ENCODE measurements around the gene PUM1. TPM values are rescaled to one million over a fixed set of nuclear protein-coding genes. Genes with fewer than 3 reads are reported as not detected.

The PUM1 gene, protein sequence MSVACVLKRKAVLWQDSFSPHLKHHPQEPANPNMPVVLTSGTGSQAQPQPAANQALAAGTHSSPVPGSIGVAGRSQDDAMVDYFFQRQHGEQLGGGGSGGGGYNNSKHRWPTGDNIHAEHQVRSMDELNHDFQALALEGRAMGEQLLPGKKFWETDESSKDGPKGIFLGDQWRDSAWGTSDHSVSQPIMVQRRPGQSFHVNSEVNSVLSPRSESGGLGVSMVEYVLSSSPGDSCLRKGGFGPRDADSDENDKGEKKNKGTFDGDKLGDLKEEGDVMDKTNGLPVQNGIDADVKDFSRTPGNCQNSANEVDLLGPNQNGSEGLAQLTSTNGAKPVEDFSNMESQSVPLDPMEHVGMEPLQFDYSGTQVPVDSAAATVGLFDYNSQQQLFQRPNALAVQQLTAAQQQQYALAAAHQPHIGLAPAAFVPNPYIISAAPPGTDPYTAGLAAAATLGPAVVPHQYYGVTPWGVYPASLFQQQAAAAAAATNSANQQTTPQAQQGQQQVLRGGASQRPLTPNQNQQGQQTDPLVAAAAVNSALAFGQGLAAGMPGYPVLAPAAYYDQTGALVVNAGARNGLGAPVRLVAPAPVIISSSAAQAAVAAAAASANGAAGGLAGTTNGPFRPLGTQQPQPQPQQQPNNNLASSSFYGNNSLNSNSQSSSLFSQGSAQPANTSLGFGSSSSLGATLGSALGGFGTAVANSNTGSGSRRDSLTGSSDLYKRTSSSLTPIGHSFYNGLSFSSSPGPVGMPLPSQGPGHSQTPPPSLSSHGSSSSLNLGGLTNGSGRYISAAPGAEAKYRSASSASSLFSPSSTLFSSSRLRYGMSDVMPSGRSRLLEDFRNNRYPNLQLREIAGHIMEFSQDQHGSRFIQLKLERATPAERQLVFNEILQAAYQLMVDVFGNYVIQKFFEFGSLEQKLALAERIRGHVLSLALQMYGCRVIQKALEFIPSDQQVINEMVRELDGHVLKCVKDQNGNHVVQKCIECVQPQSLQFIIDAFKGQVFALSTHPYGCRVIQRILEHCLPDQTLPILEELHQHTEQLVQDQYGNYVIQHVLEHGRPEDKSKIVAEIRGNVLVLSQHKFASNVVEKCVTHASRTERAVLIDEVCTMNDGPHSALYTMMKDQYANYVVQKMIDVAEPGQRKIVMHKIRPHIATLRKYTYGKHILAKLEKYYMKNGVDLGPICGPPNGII
- total RNA-seq: 100 to 1,000 TPM in 1 of 2 experiments, 10 to 100 TPM in 1; 99.3 to 102 TPM

DNA sequence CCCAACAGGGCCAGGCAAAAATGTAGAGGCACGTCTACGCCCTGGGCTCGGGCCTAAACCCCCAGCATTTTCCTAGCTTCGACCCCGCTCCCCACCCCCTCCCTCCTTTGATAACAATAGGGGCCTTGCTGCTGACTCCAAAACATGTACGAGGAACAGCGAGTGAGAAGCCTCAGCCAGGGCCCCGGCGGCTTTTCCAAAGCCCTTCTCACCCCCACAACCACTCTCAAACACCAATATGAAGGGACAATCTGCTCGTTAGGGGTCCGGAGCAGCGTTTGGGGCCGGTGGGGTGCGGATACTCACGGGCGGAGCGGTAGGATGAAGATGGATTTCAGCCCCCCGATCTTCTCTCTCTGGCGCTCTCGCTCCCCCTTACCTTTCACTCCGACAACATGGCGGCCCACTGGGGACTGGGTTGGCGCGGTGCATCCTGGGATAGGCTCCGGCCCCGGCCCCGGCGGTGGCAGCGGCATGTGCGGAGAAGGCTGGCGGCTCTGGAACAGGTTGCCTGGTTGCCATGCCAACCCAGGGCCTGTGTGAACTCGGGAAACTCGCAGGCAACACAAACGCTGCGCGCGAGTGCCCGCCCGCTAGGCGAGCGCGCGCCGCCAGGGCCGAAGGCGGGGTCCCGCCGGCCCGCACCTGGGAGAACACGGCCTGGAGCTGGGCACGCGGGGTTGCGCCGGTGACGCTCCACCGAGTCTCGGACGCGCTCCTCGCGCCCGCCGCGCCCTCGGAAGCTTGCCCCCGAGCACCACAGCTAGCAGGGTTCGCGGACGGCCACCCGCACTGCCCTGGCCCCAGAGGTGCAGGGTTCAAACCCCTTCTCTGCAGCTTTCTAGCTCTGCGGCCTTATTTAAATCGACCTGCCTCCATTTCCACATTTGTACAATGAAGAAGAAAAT lies at the start of gene PUM1:
TSS of gene PUM1 (minus strand) at position 408 of the 908 bp plus-strand sequence. CDS start 6,151 bp downstream, outside the sequence.
- Mint-ChIP-seq H3K27ac (peak within 1 kb of the TSS; percentile 99), H3K36me3 (ENCODE audit: low read depth) (peaks cover 11% of the 10 kb centered on the region)

DNA sequence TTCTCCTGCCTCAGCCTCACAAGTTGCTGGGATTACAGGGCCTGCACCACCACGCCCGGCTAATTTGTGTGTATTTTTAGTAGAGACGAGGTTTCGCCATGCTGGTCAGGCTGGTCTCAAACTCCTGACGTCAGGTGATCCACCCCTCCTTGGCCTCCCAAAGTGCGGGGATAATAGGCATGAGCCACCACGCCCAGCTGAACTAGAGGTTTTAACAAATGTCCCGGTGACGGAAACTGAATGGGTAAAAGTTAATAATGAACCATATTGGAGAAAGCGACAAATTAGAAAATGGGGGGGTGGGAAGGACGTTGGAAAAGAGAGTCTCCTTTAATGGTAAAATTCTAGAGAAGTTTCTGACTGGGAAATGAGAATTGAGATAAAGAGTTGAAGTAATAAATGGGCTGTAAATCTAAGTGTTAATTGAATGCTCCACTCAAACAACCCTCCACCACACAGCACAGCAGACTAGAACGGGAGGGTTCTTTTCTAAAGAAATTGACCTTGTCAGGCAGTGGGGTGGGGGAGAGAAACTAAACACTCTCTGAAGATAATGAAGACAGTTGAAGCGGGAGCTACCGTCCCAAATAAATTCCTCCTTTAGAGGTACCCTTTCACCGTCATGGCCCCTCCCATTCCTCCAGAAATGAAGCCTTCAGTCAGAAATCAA lies 46.9 kb upstream of the PUM1 start:
- H3K36me3 Mint-ChIP-seq (ENCODE audit: low read depth): no peaks in the 10 kb centered on the region
- H3K4me1 Mint-ChIP-seq: no peaks in the 10 kb centered on the region
- ChIA-PET CTCF (interaction anchor here (0.6 kb wide), 1 partner anchor 76 kb away, joined by 3 read pairs; no protein-coding TSS in a partner anchor), POLR2A (no interaction called here)
- H3K9me3 Mint-ChIP-seq: no peaks in the 10 kb centered on the region
- H3K27ac Mint-ChIP-seq: no peak overlapping the region
- no peak for DNase-seq
- no peak overlapping the region for H3K4me3 Mint-ChIP-seq
- peaks cover 2% of the 10 kb centered on the region for H3K27me3 Mint-ChIP-seq

More for the DNA sequence above, at the start of gene PUM1:
- Mint-ChIP-seq H3K4me1 (peaks cover 23% of the 10 kb centered on the region), H3K4me3 (peak within 1 kb of the TSS; percentile 99), H3K27me3 (no peaks in the 10 kb centered on the region), H3K9me3 (no peaks in the 10 kb centered on the region)
- peak; percentile 99 for DNase-seq
- ChIA-PET CTCF (interaction anchor here (0.9 to 1.0 kb wide), 2 partner anchors 36 to 55 kb away, joined by 3 read pairs; no protein-coding TSS in a partner anchor), POLR2A (no interaction called here)

DNA sequence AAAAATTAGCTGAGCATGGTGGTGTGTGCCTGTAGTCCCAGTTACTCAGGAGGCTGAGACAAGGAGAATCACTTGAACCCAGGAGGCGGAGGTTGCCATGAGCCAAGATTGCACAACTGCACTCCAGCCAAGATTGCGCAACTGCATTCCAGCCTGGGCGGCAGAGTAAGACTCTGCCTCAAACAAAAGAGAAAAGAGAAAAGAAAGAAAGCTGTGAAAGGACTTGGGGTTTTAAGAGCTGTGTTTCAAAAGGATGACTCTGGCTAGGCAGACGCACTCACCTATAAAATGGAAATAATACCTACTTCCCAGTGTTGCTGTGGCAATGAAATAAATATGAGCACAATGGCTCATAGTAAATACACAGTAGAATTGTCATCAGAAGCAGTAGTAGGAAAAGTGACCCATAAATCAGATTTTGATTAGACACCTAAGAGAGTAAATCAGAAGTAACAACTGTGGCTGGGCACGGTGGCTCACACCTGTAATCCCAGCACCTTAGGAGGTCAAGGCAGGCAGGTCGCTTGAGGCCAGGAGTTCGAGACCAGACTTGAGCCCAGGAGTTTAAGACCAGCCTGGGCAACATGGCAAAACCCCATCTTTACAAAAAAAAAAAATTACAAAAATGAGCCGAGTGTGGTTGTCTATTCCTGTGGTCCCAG lies 45.9 kb upstream of the PUM1 start:
- no peak for DNase-seq
- Mint-ChIP-seq H3K36me3 (ENCODE audit: low read depth) (no peaks in the 10 kb centered on the region), H3K27ac (no peak overlapping the region), H3K4me3 (no peak overlapping the region), H3K27me3 (peaks cover under 1% of the 10 kb centered on the region), H3K4me1 (no peaks in the 10 kb centered on the region), H3K9me3 (no peaks in the 10 kb centered on the region)
- POLR2A ChIA-PET: no interaction called here
- CTCF ChIA-PET: no interaction called here

DNA sequence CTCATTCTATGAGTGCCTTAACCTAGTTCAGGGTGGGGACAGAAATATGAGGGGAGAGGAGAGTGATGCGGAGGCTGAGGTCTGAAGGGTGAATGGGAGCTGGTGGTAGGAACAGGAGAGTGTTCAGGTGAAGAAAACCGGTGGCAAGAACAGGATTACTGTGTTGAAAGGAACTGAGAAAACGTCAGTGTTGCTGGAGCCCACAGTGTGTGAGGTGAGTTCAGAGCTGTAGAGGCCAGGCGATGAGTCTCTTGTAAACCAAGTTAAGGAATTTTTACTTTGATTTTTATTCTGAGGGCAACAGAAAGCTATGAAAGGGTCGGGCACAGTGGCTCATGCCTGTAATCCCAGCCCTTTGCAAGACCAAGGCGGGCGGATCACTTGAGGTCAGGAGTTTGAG lies 45.3 kb upstream of the PUM1 start:
- CTCF ChIA-PET: no interaction called here
- no peaks in the 10 kb centered on the region for H3K9me3 Mint-ChIP-seq

DNA sequence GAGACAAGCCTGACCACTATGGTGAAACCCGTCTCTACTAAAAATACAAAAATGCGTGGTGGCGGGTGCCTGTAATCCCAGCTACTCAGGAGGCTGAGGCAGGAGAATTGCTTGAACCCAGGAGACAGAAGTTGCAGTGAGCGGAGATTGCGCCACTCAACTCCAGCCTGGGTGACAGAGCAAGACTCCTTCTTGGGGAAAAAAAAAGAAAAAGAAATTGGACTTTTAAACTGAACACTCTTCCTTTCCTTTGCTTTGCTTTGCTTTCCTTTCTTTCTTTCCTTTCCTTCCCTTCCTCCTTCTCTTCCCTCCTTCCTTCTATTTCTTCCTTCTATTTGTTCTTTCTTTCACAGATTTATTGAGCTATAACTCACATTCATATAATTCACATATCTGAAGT lies 43.3 kb upstream of the PUM1 start:
- DNase-seq: no peak
- no peaks in the 10 kb centered on the region for H3K27me3 Mint-ChIP-seq
- CTCF ChIA-PET: interaction anchor here (0.7 to 0.8 kb wide), 2 partner anchors 11 to 29 kb away, joined by 3 read pairs; no protein-coding TSS in a partner anchor

More for the DNA sequence above, 45.3 kb upstream of the PUM1 start:
- Mint-ChIP-seq H3K27ac (no peak overlapping the region), H3K27me3 (no peaks in the 10 kb centered on the region), H3K4me1 (no peaks in the 10 kb centered on the region), H3K4me3 (no peak overlapping the region), H3K36me3 (ENCODE audit: low read depth) (no peaks in the 10 kb centered on the region)
- POLR2A ChIA-PET: no interaction called here
- DNase-seq: no peak

DNA sequence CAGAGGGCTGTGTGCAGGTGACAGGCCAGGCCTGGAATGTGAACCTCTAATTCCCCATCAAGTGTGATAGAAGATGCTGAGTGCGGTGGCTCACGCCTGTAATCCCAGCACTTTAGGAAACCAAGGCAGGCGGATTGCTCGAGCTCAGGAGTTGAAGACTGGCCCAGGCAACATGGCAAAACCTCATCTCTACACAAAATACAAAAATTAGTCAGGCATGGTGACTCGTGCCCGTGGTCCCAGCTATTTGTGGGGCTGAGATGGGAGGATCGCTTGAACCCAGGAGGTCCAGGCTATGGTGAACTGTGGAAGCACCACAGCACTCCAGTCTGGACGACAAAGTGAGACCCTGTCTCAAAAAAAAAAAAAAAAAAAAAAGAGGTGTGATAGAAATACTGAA lies 40.1 kb upstream of the PUM1 start:
- Mint-ChIP-seq H3K9me3 (no peaks in the 10 kb centered on the region), H3K4me3 (no peak overlapping the region), H3K4me1 (no peaks in the 10 kb centered on the region), H3K36me3 (ENCODE audit: low read depth) (no peaks in the 10 kb centered on the region), H3K27me3 (no peaks in the 10 kb centered on the region), H3K27ac (no peak overlapping the region)
- POLR2A ChIA-PET: no interaction called here
- CTCF ChIA-PET: interaction anchor here (0.6 kb wide), 1 partner anchor 61 kb away, joined by 3 read pairs; no protein-coding TSS in a partner anchor
- DNase-seq: no peak

More for the DNA sequence above, 43.3 kb upstream of the PUM1 start:
- H3K27ac Mint-ChIP-seq: no peak overlapping the region
- no peaks in the 10 kb centered on the region for H3K9me3 Mint-ChIP-seq
- H3K4me3 Mint-ChIP-seq: no peak overlapping the region
- POLR2A ChIA-PET: no interaction called here
- H3K4me1 Mint-ChIP-seq: no peaks in the 10 kb centered on the region
- no peaks in the 10 kb centered on the region for H3K36me3 Mint-ChIP-seq (ENCODE audit: low read depth)

DNA sequence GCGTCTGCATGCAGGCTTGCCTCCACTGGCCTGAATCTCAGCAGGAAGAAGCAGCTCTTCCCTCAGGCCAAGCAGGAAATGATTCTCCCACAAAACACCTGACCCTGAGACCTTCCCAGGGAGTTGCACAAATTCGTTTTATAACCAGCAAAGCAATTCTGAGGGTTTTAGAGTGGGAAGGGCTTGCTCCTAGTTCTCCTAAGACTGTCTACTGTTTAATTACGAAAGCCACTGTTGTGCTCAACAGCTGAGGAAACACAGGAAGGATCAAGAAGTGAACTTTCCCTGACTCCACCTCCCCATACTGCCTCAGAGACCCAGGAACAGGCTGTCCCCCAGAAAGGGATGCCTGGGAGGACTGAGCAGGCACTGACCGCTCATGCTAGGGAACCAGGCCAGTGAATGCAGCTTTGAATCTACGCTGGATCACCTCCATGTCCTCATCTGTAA lies 37.0 kb upstream of the PUM1 start:
- Mint-ChIP-seq H3K9me3 (no peaks in the 10 kb centered on the region), H3K27ac (no peak overlapping the region), H3K4me3 (no peak overlapping the region), H3K4me1 (no peaks in the 10 kb centered on the region), H3K36me3 (ENCODE audit: low read depth) (no peaks in the 10 kb centered on the region), H3K27me3 (no peaks in the 10 kb centered on the region)
- DNase-seq: no peak
- POLR2A ChIA-PET: no interaction called here
- CTCF ChIA-PET: interaction anchor here (0.9 kb wide), 1 partner anchor 40 kb away, joined by 4 read pairs; no protein-coding TSS in a partner anchor

DNA sequence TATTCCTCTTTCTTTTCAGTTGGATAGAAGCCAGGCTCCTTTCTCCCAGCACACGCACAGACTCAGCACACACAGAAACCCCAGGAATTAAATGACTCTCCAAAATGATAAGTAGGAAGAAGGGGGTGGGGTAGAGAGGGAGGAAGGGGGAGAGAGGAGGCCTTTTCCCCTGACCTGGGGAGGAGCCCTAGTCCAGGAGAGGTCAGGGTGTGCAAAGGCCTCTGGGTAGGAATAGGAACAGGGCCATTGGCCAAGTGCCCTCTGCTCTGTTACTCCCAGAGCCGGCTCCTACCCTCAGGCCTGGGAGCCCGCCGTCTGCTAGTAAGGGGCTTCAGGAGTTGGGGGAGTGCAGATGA lies 35.6 kb upstream of the PUM1 start:
- no peaks in the 10 kb centered on the region for H3K4me1 Mint-ChIP-seq
- H3K27ac Mint-ChIP-seq: no peak overlapping the region
- ChIA-PET POLR2A (no interaction called here), CTCF (no interaction called here)
- H3K27me3 Mint-ChIP-seq: no peaks in the 10 kb centered on the region
- no peaks in the 10 kb centered on the region for H3K36me3 Mint-ChIP-seq (ENCODE audit: low read depth)
- no peak overlapping the region for H3K4me3 Mint-ChIP-seq
- H3K9me3 Mint-ChIP-seq: no peaks in the 10 kb centered on the region
- no peak for DNase-seq

DNA sequence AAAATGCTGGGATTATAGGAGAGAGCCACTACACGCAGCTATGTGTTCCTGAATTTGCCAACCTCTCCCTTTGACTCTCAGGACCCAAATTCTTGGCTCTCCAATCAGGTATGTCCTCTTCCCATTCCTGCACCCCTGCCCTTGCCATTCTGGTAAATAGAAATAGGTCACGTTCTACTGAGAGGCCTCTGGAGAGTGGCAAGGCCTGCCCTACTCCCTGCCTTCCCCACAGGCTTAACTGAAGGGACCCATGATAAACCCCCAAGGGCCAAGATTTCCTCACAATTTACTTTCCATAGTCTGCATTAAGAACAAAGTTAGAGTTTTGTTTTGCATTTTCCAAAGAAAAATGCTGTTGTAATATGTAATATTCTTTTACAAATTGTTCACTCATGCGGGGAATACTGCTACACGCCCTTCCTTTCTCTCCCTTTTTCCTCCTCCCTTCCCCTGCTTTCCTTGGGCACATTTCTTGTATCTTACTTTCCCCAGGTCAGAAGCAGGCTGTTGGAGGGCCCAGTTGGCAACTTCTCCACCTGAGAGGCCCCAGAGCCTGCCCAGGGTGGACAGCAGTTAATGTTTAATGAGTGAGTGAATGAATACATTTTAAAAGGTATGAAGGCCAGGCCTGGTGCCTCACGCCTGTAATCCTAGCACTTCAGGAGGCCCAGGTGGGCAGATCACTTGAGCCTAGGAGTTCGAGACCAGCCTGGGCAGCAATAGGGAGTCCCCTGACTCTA lies 33.9 kb upstream of the PUM1 start:
- ChIA-PET POLR2A (no interaction called here), CTCF (no interaction called here)
- Mint-ChIP-seq H3K9me3 (no peaks in the 10 kb centered on the region), H3K4me3 (no peak overlapping the region), H3K36me3 (ENCODE audit: low read depth) (no peaks in the 10 kb centered on the region), H3K4me1 (no peaks in the 10 kb centered on the region), H3K27ac (no peak overlapping the region), H3K27me3 (no peaks in the 10 kb centered on the region)
- DNase-seq: no peak

DNA sequence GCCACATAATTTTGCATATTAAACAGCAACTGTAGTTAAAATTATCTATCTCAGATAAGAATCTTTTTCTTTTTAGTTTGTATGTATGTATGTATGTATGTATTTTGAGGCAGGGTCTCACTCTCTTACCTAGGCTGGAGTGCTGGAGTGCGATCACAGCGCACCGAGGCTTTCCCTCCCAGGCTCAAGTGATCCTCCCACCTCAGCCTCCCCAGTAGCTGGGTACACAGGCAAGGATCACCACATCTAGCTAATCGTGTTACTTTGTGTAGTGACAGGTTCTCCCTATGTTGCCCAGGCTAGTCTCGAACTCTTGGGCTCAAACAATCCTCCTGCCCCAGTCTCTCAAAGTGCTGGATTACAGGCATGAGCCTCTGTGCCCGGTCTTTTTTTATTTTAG lies 30.5 kb upstream of the PUM1 start:
- Mint-ChIP-seq H3K36me3 (ENCODE audit: low read depth) (no peaks in the 10 kb centered on the region), H3K4me1 (no peaks in the 10 kb centered on the region), H3K9me3 (no peaks in the 10 kb centered on the region), H3K4me3 (no peak overlapping the region), H3K27me3 (no peaks in the 10 kb centered on the region), H3K27ac (no peak overlapping the region)
- ChIA-PET CTCF (no interaction called here), POLR2A (no interaction called here)
- DNase-seq: no peak

Data from activated CD4-positive, alpha-beta T cell treated with anti-CD3 and anti-CD28 coated beads, Interleukin-2, amount 10 ng/mL, durations not matched to agents 7 days and 5 days (primary cell).